Fibroblast of pulmonary artery (primary cell): Measurements from ENCODE around the gene DLGAP1.

Experiments
- DNase-seq: peaks from one replicate; pipeline ENCODE4 v3.0.0-alpha.2; 2010; ENCODE audit warnings: low read depth
- H3K4me3 ChIP-seq: replicated peaks from 2 replicates; pipeline ENCODE4 v1.5.1; 2011; ENCODE audit warnings: low read depth, mild to moderate bottlenecking, control low read depth, low read length, moderate library complexity
- TF ChIP-seq, protein P1 (sequence below): IDR thresholded peaks from 2 replicates; pipeline ENCODE4 v1.5.1; 2011; ENCODE audit warnings: mild to moderate bottlenecking, control low read depth, low read length, inconsistent platforms; ENCODE audit errors: missing control alignments

Gene DLGAP1

DNA sequence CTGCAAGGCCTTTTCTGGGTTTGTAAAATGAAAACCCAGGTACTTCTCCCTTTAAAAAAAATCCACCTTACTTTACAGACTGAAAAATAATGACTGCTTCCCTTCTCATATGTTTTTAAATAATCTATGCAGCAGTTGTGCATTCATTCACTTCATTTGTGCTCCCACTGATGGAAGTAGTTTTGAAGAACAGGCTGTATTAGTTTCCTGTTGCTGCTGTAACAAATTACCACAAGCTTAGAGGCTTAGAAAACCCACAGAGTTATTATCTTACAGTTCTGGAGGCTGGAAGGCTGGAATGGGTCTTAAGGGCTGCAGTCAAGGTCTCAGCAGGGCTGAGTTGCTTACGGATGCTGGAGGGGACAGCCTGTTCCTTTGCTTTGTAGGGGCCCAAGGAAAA, 670.2 kb downstream of the DLGAP1 start:
- TF ChIP-seq, protein P1, sequence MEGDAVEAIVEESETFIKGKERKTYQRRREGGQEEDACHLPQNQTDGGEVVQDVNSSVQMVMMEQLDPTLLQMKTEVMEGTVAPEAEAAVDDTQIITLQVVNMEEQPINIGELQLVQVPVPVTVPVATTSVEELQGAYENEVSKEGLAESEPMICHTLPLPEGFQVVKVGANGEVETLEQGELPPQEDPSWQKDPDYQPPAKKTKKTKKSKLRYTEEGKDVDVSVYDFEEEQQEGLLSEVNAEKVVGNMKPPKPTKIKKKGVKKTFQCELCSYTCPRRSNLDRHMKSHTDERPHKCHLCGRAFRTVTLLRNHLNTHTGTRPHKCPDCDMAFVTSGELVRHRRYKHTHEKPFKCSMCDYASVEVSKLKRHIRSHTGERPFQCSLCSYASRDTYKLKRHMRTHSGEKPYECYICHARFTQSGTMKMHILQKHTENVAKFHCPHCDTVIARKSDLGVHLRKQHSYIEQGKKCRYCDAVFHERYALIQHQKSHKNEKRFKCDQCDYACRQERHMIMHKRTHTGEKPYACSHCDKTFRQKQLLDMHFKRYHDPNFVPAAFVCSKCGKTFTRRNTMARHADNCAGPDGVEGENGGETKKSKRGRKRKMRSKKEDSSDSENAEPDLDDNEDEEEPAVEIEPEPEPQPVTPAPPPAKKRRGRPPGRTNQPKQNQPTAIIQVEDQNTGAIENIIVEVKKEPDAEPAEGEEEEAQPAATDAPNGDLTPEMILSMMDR = no peak
- DNase-seq = no peak
- no peak overlapping the region for H3K4me3 ChIP-seq

DNA sequence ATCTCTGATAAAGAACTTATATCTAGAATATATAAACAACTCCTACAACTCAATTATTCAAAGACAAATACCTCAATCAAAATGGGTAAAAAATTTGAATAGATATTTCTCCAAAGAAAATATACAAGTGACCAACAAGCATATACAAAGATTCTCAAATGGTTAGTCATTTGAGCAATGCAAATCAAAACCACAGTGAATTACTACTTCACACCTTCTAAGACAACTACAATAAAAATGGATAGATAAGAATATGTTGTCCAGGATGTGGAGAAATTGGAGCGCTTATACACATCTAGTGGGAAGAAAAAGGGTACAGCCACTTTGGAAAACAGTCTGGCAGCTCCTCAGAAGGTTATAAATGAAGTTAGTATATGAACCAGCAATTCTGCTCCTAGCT, 672.2 kb downstream of the DLGAP1 start:
- TF ChIP-seq, protein P1 = no peak
- no peak overlapping the region for H3K4me3 ChIP-seq

DNA sequence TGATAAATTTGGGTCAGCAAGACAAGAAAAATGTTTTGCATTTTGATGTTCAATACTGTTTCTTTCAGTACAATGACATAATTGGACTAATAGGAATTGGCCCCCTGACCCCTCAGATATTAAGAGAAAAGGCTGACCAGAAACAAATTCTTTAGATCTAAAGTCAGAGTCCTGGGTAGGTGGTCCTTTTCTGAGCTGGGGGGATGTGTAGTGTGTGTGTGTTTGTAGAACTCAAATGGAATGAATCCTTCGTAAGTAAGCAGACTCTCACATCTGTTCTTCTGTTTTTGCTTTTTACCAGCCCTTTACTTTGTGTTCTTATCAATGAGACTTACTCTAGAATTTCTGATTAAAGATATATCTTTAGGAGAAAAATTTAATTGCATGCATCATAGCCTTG, 677.4 kb downstream of the DLGAP1 start:
- DNase-seq = no peak
- TF ChIP-seq, protein P1 = no peak
- no peak overlapping the region for H3K4me3 ChIP-seq

More for the DNA sequence above, 672.2 kb downstream of the DLGAP1 start:
- DNase-seq = peak; percentile 10

DNA sequence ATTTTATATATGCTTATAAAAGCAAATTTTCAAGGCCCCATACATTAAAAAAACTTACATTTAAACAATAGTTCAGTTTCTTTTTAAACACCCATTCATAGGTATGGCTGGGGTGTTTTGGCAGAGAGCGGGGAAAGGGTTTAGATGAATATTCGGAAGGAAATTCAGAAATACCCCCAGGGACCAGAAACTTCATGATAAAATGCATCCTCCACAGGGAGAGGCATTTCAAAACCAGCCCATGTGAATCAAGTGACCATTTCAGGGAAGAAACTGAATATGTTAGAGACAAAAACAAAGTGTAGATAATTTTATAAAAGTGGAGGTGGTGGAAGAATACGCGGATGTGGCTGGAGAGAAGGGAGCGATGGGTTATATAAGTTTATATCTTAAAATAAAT, 678.0 kb downstream of the DLGAP1 start:
- TF ChIP-seq, protein P1 = no peak
- no peak overlapping the region for H3K4me3 ChIP-seq
- no peak for DNase-seq

DNA sequence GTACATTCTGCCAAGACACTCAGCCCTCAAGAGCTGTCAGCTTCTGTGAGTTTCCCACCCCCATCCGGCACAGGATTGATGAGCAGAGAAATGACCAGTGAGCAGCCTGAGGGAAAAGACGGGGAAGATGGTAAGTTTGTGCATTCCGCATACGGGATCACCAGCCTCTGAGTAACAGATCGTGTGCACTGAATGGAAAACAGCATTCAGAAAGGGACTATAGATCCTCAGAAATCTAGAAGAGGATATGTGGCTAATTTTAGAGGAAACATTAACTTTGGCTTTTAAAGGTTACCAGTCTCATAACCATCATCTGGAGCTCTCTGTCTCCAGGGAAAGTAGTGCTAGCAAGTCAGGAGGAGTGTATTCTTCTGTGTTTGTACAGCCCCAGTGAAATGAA, 679.1 kb downstream of the DLGAP1 start:
- DNase-seq = no peak
- TF ChIP-seq, protein P1 = no peak
- no peak overlapping the region for H3K4me3 ChIP-seq

DNA sequence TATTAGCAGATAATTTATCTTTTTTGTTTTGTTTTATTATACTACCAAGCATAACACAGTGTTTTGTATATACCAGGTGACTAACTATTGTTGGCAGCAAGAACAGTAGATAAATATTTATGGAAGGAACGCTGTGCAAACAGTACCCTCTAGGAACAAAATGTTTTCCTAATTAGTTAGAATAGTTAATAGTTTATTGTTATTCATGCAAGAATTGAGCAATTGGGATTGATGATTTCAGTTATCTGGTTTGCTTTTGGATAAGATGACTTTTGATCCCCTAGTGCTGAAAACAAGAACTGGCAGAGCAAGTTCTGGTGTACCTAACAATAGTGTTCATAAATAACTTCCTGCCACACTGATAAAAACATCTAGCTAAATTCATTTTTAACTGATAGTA, 681.8 kb downstream of the DLGAP1 start:
- H3K4me3 ChIP-seq = no peak overlapping the region
- peak; percentile 20 for DNase-seq
- TF ChIP-seq, protein P1 = peak; percentile 23

DNA sequence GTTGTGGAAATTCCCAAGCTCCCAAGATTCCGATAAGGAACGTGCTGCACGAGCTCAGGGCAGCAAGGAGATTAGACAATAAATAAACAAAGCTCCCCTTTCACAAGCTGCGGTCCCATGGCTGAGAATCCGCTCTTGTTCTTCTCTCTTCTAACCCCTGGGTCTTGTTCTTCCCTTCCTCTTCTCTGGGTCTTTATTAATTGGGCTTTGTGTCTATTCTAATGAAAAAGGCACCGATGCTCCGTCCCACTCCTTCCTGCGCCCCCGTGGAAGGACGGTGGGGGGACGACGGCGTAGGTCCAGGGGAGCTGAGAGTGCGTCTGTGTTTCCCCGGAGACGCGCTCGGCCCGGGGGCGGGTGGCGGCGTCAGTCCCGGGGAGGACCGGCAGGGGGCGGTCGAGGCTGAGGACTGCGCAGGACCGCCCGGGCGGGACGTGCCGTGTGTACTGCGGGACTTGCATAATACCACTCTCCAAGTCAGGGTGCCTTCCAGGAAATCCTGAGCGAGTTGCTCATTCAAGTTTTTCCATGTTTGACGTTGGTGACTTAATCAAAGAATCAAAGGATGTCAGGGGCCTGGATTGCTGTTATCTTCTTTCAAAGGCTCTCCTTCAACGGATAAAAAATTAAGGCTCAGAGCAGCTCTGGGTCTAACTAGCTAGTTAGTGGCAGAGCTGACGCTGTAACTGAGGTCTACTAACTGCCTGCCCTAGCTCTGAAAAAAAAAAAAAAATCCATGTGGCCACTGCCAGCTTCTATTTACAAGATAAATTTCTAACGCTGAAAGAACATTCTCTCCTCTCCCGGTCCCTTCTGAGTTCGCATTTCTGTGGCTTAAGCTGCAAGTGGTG, 683.8 kb downstream of the DLGAP1 start:
- TF ChIP-seq, protein P1 = peak; percentile 61
- H3K4me3 ChIP-seq = peak overlapping the region; percentile 51
- peak; percentile 95 for DNase-seq
